ENCODE data around the gene PBX3. TPM values are rescaled to one million over a fixed set of nuclear protein-coding genes. Genes with fewer than 3 reads are reported as not detected.
"Not testable (repeated sequence)": the region's sequence is repeated elsewhere in the genome, so short reads cannot be mapped to it uniquely, and the experiment has no call there.

PBX3 gene
- polyA plus RNA-seq, 1 donor = 20.3 TPM

DNA sequence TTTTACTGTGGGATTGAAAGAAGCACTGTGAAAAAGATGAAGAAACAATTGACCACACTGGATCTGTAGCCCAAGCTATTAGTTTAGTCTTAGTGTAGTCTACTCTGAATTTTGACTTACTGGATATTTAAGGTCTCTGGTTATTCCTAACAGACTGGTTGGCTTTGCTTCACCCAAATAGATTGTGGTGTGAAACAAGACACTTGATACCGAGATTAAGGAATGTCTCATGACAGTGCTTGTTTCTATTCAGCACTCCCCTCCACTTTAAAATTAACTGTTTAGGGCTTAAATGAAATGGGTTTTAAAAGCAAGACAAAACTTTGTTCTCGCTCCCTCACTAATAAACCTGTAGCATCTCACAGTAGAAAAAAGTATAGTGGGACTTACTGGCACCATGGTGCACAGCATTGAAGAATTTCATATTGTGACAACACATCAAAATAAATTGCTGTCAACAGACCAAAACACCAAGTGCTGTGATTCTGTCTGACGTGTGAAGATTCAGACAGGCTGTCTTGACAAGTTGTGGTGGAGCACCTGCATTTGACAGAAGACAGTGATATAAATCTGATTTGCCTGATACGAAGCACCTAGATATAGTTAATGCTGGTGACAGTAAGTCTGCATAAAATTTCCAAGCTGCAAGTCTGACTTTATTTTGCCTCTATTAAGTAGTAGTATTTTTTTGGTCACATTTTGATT lies 73.1 kb downstream of the PBX3 start:
- Histone ChIP-seq H3K36me3 (ENCODE audit: control insufficient read depth, insufficient read depth, low read length) (no peaks in the 10 kb centered on the region), H3K27me3 (ENCODE audit: control insufficient read depth, insufficient read depth, low read length) (no peaks in the 10 kb centered on the region), H3K9me3 (ENCODE audit: control insufficient read depth, low read depth, low read length) (no peaks in the 10 kb centered on the region), H3K4me1 (ENCODE audit: control insufficient read depth, insufficient read depth, low read length) (no peaks in the 10 kb centered on the region), H3K27ac (ENCODE audit: low read length) (no peak overlapping the region), H3K4me3 (ENCODE audit: low read length) (no peak overlapping the region)
- 90% methylated on average over 2 of the region's 4 CpGs for WGBS (ENCODE audit: insufficient coverage, low lambda C conversion rate)
- no peak for DNase-seq

DNA sequence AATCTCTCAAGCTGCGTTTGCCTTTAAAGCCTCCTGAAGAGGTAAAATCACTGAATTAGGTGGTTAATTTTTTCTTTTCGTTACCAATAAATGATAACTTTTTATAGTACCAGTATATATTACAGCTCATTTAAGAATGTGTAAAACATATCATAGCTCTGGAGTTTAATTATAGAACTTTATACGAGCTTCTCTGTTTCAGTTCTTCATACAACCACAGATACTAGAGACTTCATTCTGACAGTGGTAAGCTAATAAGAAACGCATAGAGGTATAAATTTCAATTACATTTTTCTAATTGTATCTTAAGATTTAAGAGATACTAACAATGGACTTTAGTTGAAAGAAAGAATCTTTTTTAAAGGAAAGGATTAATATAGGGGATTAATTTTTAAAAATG lies 73.9 kb downstream of the PBX3 start:
- WGBS (ENCODE audit: insufficient coverage, low lambda C conversion rate) = 94% methylated on average over 2 of the region's 4 CpGs
- Histone ChIP-seq H3K4me3 (ENCODE audit: low read length) (no peak overlapping the region), H3K27ac (ENCODE audit: low read length) (no peak overlapping the region)

DNA sequence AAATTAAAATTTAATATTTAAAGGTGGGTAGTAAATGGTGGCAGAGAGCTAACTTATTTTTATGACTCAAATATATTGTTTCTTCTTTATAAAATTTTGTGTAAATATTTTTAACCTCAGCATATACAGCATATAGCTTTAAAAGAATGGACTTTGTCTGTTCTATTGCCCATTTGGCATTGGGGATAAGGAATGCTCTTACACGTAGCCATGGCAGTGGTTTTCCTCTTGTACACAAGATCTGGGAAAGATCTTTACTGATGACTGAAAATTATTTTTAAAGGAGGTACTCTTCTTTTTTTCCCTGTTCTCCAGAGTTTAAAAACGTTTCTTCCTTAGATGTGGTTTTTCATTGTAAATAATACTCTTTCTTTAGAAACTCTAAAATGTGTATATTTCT lies 75.0 kb downstream of the PBX3 start:
- Histone ChIP-seq H3K36me3 (ENCODE audit: control insufficient read depth, insufficient read depth, low read length) (no peaks in the 10 kb centered on the region), H3K4me3 (ENCODE audit: low read length) (no peak overlapping the region), H3K4me1 (ENCODE audit: control insufficient read depth, insufficient read depth, low read length) (no peaks in the 10 kb centered on the region), H3K9me3 (ENCODE audit: control insufficient read depth, low read depth, low read length) (no peaks in the 10 kb centered on the region), H3K27me3 (ENCODE audit: control insufficient read depth, insufficient read depth, low read length) (no peaks in the 10 kb centered on the region), H3K27ac (ENCODE audit: low read length) (no peak overlapping the region)
- WGBS (ENCODE audit: insufficient coverage, low lambda C conversion rate) = 62% methylated on average over 2 of the region's 2 CpGs
- no peak for DNase-seq

More for the DNA sequence above, 73.9 kb downstream of the PBX3 start:
- no peaks in the 10 kb centered on the region for H3K27me3 ChIP-seq (ENCODE audit: control insufficient read depth, insufficient read depth, low read length)
- no peaks in the 10 kb centered on the region for H3K9me3 ChIP-seq (ENCODE audit: control insufficient read depth, low read depth, low read length)
- no peaks in the 10 kb centered on the region for H3K4me1 ChIP-seq (ENCODE audit: control insufficient read depth, insufficient read depth, low read length)
- no peak for DNase-seq
- no peaks in the 10 kb centered on the region for H3K36me3 ChIP-seq (ENCODE audit: control insufficient read depth, insufficient read depth, low read length)

DNA sequence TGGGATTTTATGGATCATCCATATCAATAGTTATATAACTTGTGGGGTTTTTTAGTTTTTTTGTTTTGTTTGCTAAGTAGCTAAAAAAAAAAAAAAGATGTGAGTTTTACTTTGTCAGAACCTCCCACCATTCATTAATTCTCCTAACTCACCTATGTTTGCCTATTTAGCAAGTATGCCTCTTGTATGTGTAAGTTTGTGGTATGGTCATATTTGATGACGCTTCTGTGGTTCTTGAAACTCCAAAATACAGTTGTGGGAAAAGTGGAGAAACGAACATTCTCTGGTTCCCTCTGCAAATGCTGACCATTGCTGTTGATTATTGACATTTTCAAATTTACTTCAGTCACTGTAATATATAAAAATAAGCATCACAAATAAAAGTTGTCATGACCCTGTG lies 75.7 kb downstream of the PBX3 start:
- no peaks in the 10 kb centered on the region for H3K4me1 ChIP-seq (ENCODE audit: control insufficient read depth, insufficient read depth, low read length)
- H3K36me3 ChIP-seq (ENCODE audit: control insufficient read depth, insufficient read depth, low read length) = no peaks in the 10 kb centered on the region
- no CpG with 5 or more reads among the region's 2 CpGs for WGBS (ENCODE audit: insufficient coverage, low lambda C conversion rate)
- no peaks in the 10 kb centered on the region for H3K9me3 ChIP-seq (ENCODE audit: control insufficient read depth, low read depth, low read length)
- DNase-seq = no peak
- no peaks in the 10 kb centered on the region for H3K27me3 ChIP-seq (ENCODE audit: control insufficient read depth, insufficient read depth, low read length)
- H3K27ac ChIP-seq (ENCODE audit: low read length) = no peak overlapping the region
- no peak overlapping the region for H3K4me3 ChIP-seq (ENCODE audit: low read length)

DNA sequence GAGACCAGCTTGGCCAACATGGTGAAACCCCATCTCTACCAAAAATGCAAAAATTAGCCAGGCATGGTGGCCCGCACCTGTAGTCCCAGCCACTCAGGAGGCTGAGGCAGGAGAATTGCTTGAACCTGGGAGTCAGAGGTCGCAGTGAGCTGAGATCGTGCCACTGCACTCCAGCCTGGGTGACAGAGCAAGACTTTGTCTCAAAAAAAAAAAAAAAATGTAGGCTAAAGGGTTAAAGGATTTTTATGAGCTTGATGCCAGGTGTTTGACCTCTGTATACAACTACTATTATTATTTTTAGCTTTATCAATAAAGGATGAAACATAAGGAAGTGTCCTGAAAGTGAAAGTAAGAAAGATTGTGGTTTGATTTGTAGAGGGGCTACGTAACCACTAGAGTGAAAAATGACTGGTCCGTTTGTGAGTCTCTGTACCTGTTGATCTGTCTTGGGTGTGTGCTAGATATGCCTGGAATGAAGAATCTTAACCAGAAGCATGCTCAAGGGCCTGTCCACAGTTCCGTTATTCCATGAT lies 76.8 kb downstream of the PBX3 start:
- not testable (repeated sequence) for H3K9me3 ChIP-seq (ENCODE audit: control insufficient read depth, low read depth, low read length); DNase-seq; H3K4me3 ChIP-seq (ENCODE audit: low read length); H3K27ac ChIP-seq (ENCODE audit: low read length); H3K4me1 ChIP-seq (ENCODE audit: control insufficient read depth, insufficient read depth, low read length); H3K27me3 ChIP-seq (ENCODE audit: control insufficient read depth, insufficient read depth, low read length); H3K36me3 ChIP-seq (ENCODE audit: control insufficient read depth, insufficient read depth, low read length)
- WGBS (ENCODE audit: insufficient coverage, low lambda C conversion rate) = 100% methylated on average over 1 of the region's 6 CpGs

DNA sequence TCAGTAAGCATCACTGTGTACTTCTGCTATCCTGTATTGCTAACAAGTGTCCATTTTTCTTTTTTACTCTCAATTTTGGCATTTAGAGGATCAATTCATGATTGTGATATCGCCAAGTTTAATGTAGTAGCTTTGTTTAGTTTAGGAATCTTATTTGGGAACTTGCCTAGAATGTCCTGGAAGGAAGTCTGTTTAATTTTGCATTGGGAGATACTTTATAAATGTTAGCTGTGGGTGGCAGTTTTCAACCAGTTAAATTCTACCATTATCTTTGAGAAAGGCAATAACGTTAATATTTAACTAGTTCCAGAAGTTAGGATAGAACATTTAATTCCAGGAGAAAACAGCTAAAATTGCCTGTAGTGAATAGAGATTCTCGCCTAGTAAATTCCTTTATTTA lies 78.6 kb downstream of the PBX3 start:
- 80% methylated on average over 1 of the region's 3 CpGs for WGBS (ENCODE audit: insufficient coverage, low lambda C conversion rate)
- no peaks in the 10 kb centered on the region for H3K9me3 ChIP-seq (ENCODE audit: control insufficient read depth, low read depth, low read length)
- no peaks in the 10 kb centered on the region for H3K4me1 ChIP-seq (ENCODE audit: control insufficient read depth, insufficient read depth, low read length)
- no peak overlapping the region for H3K27ac ChIP-seq (ENCODE audit: low read length)
- no peak overlapping the region for H3K4me3 ChIP-seq (ENCODE audit: low read length)
- H3K36me3 ChIP-seq (ENCODE audit: control insufficient read depth, insufficient read depth, low read length) = no peaks in the 10 kb centered on the region
- no peaks in the 10 kb centered on the region for H3K27me3 ChIP-seq (ENCODE audit: control insufficient read depth, insufficient read depth, low read length)
- DNase-seq = no peak

GRCh38 chr9:125826850-125827249 lies 79.7 kb downstream of the PBX3 start:
- no peaks in the 10 kb centered on the region for H3K9me3 ChIP-seq (ENCODE audit: control insufficient read depth, low read depth, low read length)
- H3K27ac ChIP-seq (ENCODE audit: low read length) = no peak overlapping the region
- DNase-seq = no peak
- H3K4me1 ChIP-seq (ENCODE audit: control insufficient read depth, insufficient read depth, low read length) = no peaks in the 10 kb centered on the region
- no peaks in the 10 kb centered on the region for H3K27me3 ChIP-seq (ENCODE audit: control insufficient read depth, insufficient read depth, low read length)
- no peaks in the 10 kb centered on the region for H3K36me3 ChIP-seq (ENCODE audit: control insufficient read depth, insufficient read depth, low read length)
- H3K4me3 ChIP-seq (ENCODE audit: low read length) = no peak overlapping the region
- WGBS (ENCODE audit: insufficient coverage, low lambda C conversion rate) = no CpG with 5 or more reads among the region's 1 CpG

DNA sequence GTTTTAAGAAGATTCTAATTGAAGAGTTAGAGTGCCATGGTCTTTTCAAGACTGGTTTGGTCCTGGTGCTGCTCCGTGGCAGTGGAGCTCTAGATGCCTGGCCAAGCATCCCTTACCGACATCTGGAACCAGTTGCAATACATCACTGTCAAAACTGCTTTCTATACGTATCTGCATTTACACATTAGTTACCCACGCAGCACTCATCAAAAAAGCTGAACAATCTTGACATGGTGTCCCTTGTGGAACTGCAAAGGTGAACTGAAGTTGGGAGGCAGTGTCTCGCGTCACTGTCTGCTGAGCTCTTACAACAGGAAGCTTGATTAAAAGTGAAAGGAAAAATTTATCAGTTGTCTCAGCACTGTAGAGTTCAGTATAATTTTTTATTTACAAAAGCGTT lies 82.6 kb downstream of the PBX3 start:
- DNase-seq = peak in 1 of 2 donors; percentile 8
- Histone ChIP-seq H3K9me3 (ENCODE audit: control insufficient read depth, low read depth, low read length) (no peaks in the 10 kb centered on the region), H3K36me3 (ENCODE audit: control insufficient read depth, insufficient read depth, low read length) (no peaks in the 10 kb centered on the region), H3K4me1 (ENCODE audit: control insufficient read depth, insufficient read depth, low read length) (no peaks in the 10 kb centered on the region), H3K27ac (ENCODE audit: low read length) (no peak overlapping the region), H3K4me3 (ENCODE audit: low read length) (no peak overlapping the region), H3K27me3 (ENCODE audit: control insufficient read depth, insufficient read depth, low read length) (no peaks in the 10 kb centered on the region)
- 84% methylated on average over 3 of the region's 7 CpGs for WGBS (ENCODE audit: insufficient coverage, low lambda C conversion rate)

- H3K9me3 ChIP-seq (ENCODE audit: control insufficient read depth, low read depth, low read length) = no peaks in the 10 kb centered on the region
- H3K4me1 ChIP-seq (ENCODE audit: control insufficient read depth, insufficient read depth, low read length) = no peaks in the 10 kb centered on the region
- H3K27me3 ChIP-seq (ENCODE audit: control insufficient read depth, insufficient read depth, low read length) = no peaks in the 10 kb centered on the region
- H3K36me3 ChIP-seq (ENCODE audit: control insufficient read depth, insufficient read depth, low read length) = no peaks in the 10 kb centered on the region
- no peak overlapping the region for H3K27ac ChIP-seq (ENCODE audit: low read length)
- DNase-seq = no peak
- WGBS (ENCODE audit: insufficient coverage, low lambda C conversion rate) = 84% methylated on average over 2 of the region's 2 CpGs
- H3K4me3 ChIP-seq (ENCODE audit: low read length) = no peak overlapping the region
Observed at GRCh38 chr9:125831054-125831453, 83.9 kb downstream of the PBX3 start.

DNA sequence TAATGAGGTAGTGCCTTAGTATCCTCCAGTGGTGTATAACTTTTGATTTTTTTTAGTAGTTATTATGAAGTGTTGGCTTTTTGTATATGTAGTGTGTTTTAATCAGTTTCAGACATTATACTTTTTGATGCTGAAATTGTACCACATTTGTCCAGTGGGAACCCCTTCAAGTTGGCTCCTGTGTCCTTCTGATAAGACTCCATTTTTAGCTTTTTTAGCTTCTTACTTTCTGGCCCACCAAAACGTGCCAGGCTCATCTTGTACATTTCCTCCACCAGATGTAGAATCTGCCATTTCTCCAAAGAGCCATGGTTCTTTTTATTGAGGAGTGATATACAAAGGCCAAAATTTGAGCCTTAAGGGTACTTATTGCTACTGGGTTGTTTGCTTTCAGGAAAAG lies 84.4 kb downstream of the PBX3 start:
- Histone ChIP-seq H3K27ac (ENCODE audit: low read length) (no peak overlapping the region), H3K27me3 (ENCODE audit: control insufficient read depth, insufficient read depth, low read length) (no peaks in the 10 kb centered on the region), H3K4me3 (ENCODE audit: low read length) (no peak overlapping the region), H3K9me3 (ENCODE audit: control insufficient read depth, low read depth, low read length) (no peaks in the 10 kb centered on the region), H3K4me1 (ENCODE audit: control insufficient read depth, insufficient read depth, low read length) (no peaks in the 10 kb centered on the region), H3K36me3 (ENCODE audit: control insufficient read depth, insufficient read depth, low read length) (no peaks in the 10 kb centered on the region)
- DNase-seq = no peak
- WGBS (ENCODE audit: insufficient coverage, low lambda C conversion rate) = 100% methylated on average over 1 of the region's 1 CpG

GRCh38 chr9:125835655-125836054 lies 88.5 kb downstream of the PBX3 start:
- Histone ChIP-seq H3K27ac (ENCODE audit: low read length) (no peak overlapping the region), H3K4me3 (ENCODE audit: low read length) (no peak overlapping the region), H3K27me3 (ENCODE audit: control insufficient read depth, insufficient read depth, low read length) (no peaks in the 10 kb centered on the region), H3K36me3 (ENCODE audit: control insufficient read depth, insufficient read depth, low read length) (no peaks in the 10 kb centered on the region), H3K9me3 (ENCODE audit: control insufficient read depth, low read depth, low read length) (no peaks in the 10 kb centered on the region), H3K4me1 (ENCODE audit: control insufficient read depth, insufficient read depth, low read length) (no peaks in the 10 kb centered on the region)
- 100% methylated on average over 1 of the region's 1 CpG for WGBS (ENCODE audit: insufficient coverage, low lambda C conversion rate)
- no peak for DNase-seq

All from large intestine (tissue), 3 donors.